Effector memory CD4-positive, alpha-beta T cell (primary cell): ENCODE data around the gene GSG1L.

Experiments
- DNase-seq, 3 donors: peaks; one replicate each; pipeline ENCODE4 v3.0.0-alpha.2; 2020
- H3K27ac ChIP-seq: 2 replicates; pipeline ENCODE4 v1.7.0; 2013; ENCODE audit warnings: mild to moderate bottlenecking, low read length, moderate library complexity; ENCODE audit not compliant: insufficient read depth, poor library complexity, severe bottlenecking
- H3K27me3 ChIP-seq: replicated peaks from 2 replicates; pipeline ENCODE4 v1.7.0; 2013; ENCODE audit warnings: mild to moderate bottlenecking, low read length; ENCODE audit not compliant: insufficient read depth, control insufficient read depth, poor library complexity, severe bottlenecking
- H3K36me3 ChIP-seq: 2 replicates; pipeline ENCODE4 v1.7.0; 2013; ENCODE audit warnings: mild to moderate bottlenecking, low read length, moderate library complexity; ENCODE audit not compliant: control insufficient read depth, insufficient read depth
- H3K4me1 ChIP-seq: 2 replicates; pipeline ENCODE4 v1.7.0; 2013; ENCODE audit warnings: low read length, mild to moderate bottlenecking; ENCODE audit not compliant: control insufficient read depth, insufficient read depth, poor library complexity, severe bottlenecking
- H3K4me3 ChIP-seq: 2 replicates; pipeline ENCODE4 v1.7.0; 2013; ENCODE audit warnings: low read length, low read depth, mild to moderate bottlenecking; ENCODE audit not compliant: insufficient read depth, poor library complexity, severe bottlenecking
- H3K9me3 ChIP-seq: 2 replicates; pipeline ENCODE4 v1.7.0; 2013; ENCODE audit warnings: mild to moderate bottlenecking, low read length, moderate library complexity; ENCODE audit not compliant: control insufficient read depth

GSG1L gene

GRCh38 chr16:27977966-27978365 lies 85.5 kb downstream of the GSG1L start:
- no peak for DNase-seq
- Histone ChIP-seq H3K27ac (no peak overlapping the region), H3K36me3 (no peaks in the 10 kb centered on the region), H3K27me3 (no peaks in the 10 kb centered on the region), H3K4me3 (no peak overlapping the region), H3K4me1 (no peaks in the 10 kb centered on the region), H3K9me3 (no peaks in the 10 kb centered on the region)

- H3K9me3 ChIP-seq: no peaks in the 10 kb centered on the region
- H3K4me1 ChIP-seq: no peaks in the 10 kb centered on the region
- no peaks in the 10 kb centered on the region for H3K27me3 ChIP-seq
- H3K27ac ChIP-seq: no peak overlapping the region
- no peak overlapping the region for H3K4me3 ChIP-seq
- DNase-seq: no peak
- no peaks in the 10 kb centered on the region for H3K36me3 ChIP-seq
These were observed 86.5 kb downstream of the GSG1L start for GRCh38 chr16:27976990-27977389.

DNA sequence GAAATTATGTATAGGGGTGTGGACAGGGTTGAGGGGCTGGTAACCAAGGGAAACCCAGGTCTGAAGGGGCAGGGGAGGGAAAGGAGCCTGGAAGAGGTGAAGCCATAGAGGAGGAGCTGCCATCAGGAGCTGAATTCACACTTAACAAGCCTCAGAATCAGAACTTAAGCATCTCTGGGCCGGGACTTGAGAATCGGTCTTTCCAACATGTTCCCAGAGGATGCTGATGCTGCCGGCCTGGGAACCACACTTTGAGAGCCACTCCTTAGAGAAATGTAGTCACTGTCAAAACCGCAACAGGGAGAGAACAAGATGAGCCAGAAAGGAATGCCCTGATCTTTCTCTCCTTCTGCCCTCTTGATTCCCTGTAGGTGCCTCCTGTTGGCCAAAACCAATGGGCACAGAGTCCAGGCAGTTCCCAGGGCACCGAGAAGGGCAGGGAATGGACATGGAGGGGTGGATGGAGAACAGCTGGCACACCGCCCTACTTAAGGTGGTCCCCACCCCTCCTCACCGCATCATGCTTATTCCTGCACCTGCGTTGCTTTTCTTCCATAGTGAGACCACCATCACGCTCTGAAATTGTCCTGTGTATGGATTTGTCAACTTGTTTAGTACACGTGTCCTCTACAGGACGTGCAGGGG lies 88.5 kb downstream of the GSG1L start:
- Histone ChIP-seq H3K4me1 (no peaks in the 10 kb centered on the region), H3K27ac (no peak overlapping the region), H3K9me3 (no peaks in the 10 kb centered on the region), H3K36me3 (no peaks in the 10 kb centered on the region), H3K4me3 (no peak overlapping the region), H3K27me3 (no peaks in the 10 kb centered on the region)
- no peak for DNase-seq

DNA sequence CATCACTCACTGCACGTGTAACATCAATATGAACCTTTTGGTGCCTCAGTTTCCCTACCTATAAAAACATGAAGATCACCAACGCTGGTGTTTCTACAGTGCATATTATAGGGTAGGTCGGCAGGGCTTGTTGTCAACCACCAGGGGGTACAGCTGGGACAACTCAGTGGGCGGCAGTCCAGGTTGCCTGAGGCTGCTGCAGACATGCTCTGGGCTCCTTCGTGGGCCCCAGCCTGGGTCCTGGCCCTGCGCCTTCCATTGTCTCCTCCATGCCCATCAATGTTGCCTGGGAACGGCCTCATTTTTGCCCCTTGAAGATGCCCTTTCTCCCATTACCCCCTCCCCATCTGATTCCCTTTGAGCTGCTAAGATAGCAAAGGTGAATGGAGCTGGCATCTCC lies 89.8 kb downstream of the GSG1L start:
- Histone ChIP-seq H3K4me1 (no peaks in the 10 kb centered on the region), H3K36me3 (no peaks in the 10 kb centered on the region), H3K27me3 (no peaks in the 10 kb centered on the region), H3K9me3 (no peaks in the 10 kb centered on the region), H3K4me3 (no peak overlapping the region), H3K27ac (no peak overlapping the region)
- DNase-seq: no peak

- Histone ChIP-seq H3K27me3 (no peaks in the 10 kb centered on the region), H3K36me3 (no peaks in the 10 kb centered on the region), H3K27ac (no peak overlapping the region), H3K4me3 (no peak overlapping the region), H3K9me3 (no peaks in the 10 kb centered on the region), H3K4me1 (no peaks in the 10 kb centered on the region)
- DNase-seq: peak in 2 of 3 donors; percentile 2 to 32
These were observed 91.0 kb downstream of the GSG1L start for GRCh38 chr16:27972500-27972899.

DNA sequence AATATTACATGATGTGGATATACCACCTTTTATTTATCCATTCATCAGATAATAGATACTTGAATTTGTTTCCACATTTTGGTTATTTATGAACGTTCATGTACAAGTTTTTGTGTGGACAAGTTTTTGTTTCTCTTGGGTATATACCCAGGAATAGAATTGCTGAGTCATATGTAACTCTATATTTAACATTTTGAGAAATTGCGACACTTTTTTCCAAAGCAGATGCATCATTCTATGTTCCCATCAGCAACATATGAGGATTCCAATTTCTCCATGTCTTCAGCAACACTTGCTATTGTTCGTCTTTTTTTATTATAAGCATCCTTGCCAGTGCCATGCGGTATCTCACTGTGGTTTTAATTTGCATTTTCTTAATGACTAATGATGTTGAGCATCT lies 93.9 kb downstream of the GSG1L start:
- H3K27ac ChIP-seq: no peak overlapping the region
- H3K36me3 ChIP-seq: no peaks in the 10 kb centered on the region
- H3K27me3 ChIP-seq: no peaks in the 10 kb centered on the region
- no peak overlapping the region for H3K4me3 ChIP-seq
- H3K9me3 ChIP-seq: no peaks in the 10 kb centered on the region
- H3K4me1 ChIP-seq: no peaks in the 10 kb centered on the region
- DNase-seq: no peak

DNA sequence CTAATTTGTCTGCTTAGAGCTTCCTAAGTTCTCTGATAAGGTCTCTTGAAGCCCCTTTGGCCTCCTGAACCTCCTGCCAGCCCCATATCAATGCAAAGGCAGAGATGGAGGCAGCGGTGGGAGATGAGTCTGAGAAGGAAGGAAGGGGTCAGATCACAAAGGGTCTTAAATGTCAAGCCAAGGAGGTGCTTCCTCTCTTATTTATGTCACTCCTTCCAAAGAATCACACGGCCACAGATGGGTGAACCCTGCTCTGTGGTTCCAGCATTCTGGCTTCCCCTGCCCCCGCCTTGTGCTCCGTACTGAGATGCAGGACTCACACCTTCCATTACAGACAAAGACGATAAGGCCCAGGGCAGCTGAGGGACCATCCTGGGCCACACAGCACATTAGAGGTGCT lies 96.3 kb downstream of the GSG1L start:
- no peak overlapping the region for H3K27ac ChIP-seq
- H3K27me3 ChIP-seq: no peaks in the 10 kb centered on the region
- no peaks in the 10 kb centered on the region for H3K36me3 ChIP-seq
- no peak overlapping the region for H3K4me3 ChIP-seq
- no peaks in the 10 kb centered on the region for H3K4me1 ChIP-seq
- DNase-seq: no peak
- H3K9me3 ChIP-seq: no peaks in the 10 kb centered on the region

DNA sequence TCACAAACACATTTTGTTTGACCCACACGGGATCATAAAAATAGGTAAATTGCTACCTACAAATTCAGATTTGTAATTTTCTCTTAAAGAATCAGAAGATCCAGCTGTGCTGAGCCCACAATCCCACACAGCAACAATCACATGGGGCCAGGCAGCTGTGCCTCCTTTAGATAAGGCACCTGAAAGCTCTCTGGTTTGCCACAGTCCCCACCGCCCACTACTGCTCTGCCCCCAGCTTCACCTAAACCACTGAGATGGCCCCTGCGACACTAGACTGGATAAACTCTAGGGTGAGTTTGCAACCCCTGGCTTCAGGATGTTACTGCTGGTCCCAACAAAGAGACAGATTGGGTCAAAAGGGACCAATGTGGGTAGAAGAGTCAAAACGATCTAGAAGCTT lies 96.8 kb downstream of the GSG1L start:
- H3K27me3 ChIP-seq: no peaks in the 10 kb centered on the region
- no peaks in the 10 kb centered on the region for H3K4me1 ChIP-seq
- no peaks in the 10 kb centered on the region for H3K36me3 ChIP-seq
- H3K27ac ChIP-seq: no peak overlapping the region
- DNase-seq: no peak
- H3K4me3 ChIP-seq: no peak overlapping the region
- H3K9me3 ChIP-seq: no peaks in the 10 kb centered on the region

- Histone ChIP-seq H3K4me3 (no peak overlapping the region), H3K36me3 (no peaks in the 10 kb centered on the region), H3K9me3 (no peaks in the 10 kb centered on the region), H3K27ac (no peak overlapping the region), H3K4me1 (no peaks in the 10 kb centered on the region), H3K27me3 (no peaks in the 10 kb centered on the region)
- DNase-seq: no peak
These were observed 97.7 kb downstream of the GSG1L start for GRCh38 chr16:27965801-27966200.

GRCh38 chr16:27963471-27963965 lies 100.0 kb downstream of the GSG1L start:
- Histone ChIP-seq H3K4me3 (no peak overlapping the region), H3K27me3 (no peaks in the 10 kb centered on the region), H3K4me1 (no peaks in the 10 kb centered on the region), H3K36me3 (no peaks in the 10 kb centered on the region), H3K27ac (no peak overlapping the region), H3K9me3 (no peaks in the 10 kb centered on the region)
- DNase-seq: no peak
